GM20000 (cell line): ENCODE data around the gene GMPR.

Experiments used
- DNase-seq: peaks from one replicate; pipeline ENCODE4 v3.0.0; 2012; ENCODE audit warnings: low spot score
- TF ChIP-seq, protein P1 (sequence below): IDR thresholded peaks from 2 replicates; pipeline ENCODE4 v1.5.1; 2012; ENCODE audit warnings: mild to moderate bottlenecking, control low read depth; ENCODE audit errors: extremely low read depth, missing control alignments

The GMPR gene

DNA sequence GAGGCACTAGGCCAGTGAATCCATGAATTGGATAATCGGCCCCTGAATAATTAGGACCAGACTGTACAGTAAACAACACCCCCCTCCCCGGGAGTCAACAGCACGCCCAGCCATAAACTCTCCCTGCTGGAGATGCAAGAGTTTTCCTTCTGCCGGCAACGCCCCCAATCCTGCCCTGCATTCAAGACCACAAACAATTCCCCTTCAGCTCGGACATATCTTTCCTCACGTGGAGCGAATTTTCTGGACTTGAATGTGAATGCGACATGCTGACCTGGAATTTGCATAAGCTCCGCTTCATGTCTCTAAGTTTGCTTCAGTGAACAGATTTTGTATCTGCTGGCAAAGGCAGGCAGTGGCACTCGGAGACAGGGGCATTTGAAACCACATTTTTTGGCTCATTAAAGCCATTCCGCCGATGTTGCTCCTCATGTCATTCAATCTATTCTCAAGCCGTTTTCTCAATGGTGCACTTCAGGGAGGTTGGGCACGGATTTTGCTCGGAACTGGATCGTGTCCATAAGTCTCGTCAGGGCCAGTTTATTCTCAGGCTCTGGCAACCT lies 38.0 kb upstream of the GMPR start:
- no peak for DNase-seq
- TF ChIP-seq, protein P1, sequence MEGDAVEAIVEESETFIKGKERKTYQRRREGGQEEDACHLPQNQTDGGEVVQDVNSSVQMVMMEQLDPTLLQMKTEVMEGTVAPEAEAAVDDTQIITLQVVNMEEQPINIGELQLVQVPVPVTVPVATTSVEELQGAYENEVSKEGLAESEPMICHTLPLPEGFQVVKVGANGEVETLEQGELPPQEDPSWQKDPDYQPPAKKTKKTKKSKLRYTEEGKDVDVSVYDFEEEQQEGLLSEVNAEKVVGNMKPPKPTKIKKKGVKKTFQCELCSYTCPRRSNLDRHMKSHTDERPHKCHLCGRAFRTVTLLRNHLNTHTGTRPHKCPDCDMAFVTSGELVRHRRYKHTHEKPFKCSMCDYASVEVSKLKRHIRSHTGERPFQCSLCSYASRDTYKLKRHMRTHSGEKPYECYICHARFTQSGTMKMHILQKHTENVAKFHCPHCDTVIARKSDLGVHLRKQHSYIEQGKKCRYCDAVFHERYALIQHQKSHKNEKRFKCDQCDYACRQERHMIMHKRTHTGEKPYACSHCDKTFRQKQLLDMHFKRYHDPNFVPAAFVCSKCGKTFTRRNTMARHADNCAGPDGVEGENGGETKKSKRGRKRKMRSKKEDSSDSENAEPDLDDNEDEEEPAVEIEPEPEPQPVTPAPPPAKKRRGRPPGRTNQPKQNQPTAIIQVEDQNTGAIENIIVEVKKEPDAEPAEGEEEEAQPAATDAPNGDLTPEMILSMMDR, result no peak

DNA sequence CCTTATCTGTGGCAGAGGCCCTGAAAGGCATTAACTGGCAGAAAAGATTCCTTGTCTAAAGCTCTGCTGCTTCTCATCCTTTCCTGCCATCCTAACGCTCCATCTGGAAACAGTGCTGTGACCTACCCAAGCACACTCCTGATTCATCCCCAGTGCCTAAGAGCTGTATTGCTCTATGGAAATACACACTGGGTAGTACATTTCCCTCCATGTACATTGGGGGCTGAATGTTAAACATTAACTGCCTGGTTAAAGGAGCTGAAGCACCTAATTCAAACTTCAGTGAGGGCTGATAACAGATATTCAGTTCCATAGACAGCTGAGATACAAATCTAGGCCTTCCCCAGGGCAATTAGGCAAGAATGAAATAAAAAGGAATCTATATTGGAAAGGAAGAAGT lies 36.7 kb upstream of the GMPR start:
- no peak for DNase-seq

DNA sequence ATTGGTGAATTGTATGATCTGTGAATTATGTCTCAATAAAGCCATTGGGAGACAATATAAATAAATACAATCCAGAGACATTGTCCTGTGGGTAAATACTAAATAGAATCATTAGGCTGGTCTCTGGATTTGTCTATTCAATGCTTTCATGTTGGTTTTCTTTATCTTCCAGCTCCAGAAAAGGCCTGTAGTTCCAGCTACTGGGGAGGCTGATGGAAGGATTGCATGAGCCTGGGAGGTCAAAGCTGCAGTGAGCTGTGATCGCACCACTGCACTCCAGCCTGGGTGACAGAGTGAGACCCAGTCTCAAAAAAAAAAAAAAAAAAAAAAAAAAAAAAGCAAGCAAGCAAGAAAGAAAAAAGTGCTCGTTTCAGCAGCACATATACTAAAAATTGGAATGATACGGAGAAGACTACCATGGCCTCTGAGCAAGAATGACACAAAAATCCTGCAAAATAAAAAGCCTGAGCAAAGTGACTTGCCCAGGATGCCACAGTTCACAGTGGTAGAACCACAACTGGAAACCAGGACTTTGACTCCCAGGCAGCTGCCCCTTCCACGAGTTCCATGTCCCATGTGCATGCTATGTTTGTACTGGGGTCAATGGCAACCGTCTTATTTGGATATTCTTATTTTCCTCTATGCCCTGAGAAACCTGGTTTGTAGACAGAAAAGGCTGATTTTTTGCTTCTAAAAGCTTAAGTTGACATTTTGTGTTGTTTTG lies 33.6 kb upstream of the GMPR start:
- no peak for DNase-seq
- TF ChIP-seq, protein P1, result no peak

More for the DNA sequence above, 36.7 kb upstream of the GMPR start:
- TF ChIP-seq, protein P1, result no peak

DNA sequence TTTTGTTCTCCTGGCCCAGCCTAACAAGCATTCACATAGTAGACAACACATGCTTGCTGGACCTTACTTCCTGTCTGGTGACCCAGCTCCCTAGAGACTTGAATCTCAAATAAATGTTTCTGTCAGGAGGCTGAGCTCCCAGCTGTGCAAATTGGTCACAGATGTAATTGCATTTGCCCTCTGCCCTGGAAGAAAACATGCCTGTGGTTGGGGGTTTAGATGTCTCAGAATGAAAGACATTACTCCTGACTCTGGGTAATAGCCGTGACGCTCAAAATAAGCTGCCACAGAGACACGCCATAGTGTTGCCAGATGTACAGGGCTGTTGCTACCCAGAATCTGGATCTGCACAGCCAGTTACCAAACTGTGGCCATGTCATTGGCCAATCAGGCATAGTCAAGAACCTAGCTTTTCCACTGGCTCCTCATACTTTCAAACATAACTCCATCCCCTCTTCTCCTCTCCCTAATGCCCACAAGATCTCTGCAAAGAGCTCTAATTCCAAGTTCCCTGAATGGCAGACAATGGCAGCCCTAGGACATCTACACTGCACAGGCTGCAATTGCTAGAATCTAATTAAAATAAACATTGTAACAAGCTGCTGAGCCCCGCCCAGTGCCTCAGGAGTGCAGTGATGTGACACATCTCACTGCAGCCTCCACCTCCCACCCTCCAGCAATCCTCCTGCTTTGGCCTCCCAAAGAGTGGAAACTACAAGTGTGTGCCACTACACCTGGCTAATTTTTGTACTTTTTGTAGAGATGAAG lies 32.8 kb upstream of the GMPR start:
- TF ChIP-seq, protein P1, result no peak
- peak; percentile 74 for DNase-seq

DNA sequence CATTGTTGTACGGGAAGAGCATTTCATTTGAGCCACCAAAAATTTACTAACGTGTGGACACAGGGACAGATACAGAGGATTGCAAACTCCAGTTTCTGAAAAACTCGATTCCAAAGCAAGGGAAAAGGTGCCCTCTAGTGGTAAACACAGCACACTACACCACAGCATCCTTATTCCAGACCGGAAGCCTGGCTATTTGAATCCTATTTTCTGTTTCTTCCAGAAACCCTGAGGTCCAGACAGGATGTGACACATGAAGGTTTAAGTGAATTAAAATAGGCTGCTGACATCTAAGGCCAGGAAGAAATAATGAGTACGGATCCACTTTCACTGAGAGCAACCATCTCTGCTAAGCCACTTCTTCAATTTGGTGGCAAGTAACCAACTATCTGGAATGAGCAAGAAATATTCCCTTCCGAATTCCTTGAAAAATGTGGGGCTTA lies 31.8 kb upstream of the GMPR start:
- DNase-seq, result peak; percentile 78
- TF ChIP-seq, protein P1, result peak; percentile 83

DNA sequence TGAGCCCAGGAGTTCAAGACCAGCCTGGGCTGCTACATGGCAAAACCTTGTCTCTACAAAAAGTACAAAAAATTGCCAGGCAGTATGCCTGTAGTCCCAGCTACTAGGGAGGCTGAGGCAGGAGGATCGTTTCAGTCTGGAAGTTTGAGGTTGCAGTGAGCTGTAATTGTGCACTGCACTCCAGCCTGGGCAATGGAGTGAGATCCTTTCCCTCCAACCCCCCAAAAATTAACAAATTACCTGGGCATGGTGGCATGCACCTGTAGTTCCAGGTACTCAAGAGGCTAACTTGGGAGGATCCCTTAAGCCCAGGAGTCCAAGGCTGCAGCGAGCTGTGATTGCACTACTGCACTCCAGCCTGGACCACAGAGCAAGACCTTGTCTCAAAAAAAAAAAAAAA lies 29.4 kb upstream of the GMPR start:
- no peak for DNase-seq
- TF ChIP-seq, protein P1, result no peak

DNA sequence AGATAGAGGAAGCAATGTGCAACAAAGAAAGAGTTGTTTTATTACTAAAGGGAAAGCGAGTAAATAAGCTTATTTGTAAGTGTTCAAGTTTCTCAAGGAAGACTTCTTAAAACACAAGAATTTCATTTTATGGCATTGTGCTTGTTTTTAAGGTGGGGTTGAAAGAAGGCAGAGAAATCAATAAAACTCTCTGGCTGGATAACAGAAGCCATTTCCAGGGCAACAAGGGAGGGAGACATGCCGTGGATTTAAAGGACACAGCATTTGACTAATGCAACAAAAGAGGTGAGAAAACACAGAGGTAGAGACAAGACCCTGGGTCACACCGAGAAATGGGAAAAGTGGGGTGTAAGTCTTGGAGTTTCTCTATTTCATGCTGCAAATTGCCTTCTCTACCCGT lies 28.8 kb upstream of the GMPR start:
- no peak for DNase-seq
- TF ChIP-seq, protein P1, result no peak
